Lower lobe of right lung (tissue), 2 donors: ENCODE measurements around the gene IL1RAP. TPM values are rescaled to one million over a fixed set of nuclear protein-coding genes. Genes with fewer than 3 reads are reported as not detected.

ENCODE experiments used
- ATAC-seq, 2 donors: fragments of 200-7000 bp; cut with Tn5 transposase; one replicate each; pipeline ENCODE4 v1.9.1; 2020 to 2022; ENCODE audit warnings: mild to moderate bottlenecking in 2 of 2, moderate library complexity in 2 of 2
- DNase-seq: peaks from one replicate; pipeline ENCODE4 v3.0.0-alpha.2; 2020
- H3K27ac ChIP-seq: fragments of 200-600 bp; one replicate; pipeline ENCODE4 v1.8.0; 2022
- H3K27me3 ChIP-seq: fragments of 200-600 bp; one replicate; pipeline ENCODE4 v1.8.0; 2022; ENCODE audit warnings: low read depth
- H3K36me3 ChIP-seq: fragments of 200-600 bp; one replicate; pipeline ENCODE4 v1.8.0; 2022; ENCODE audit warnings: mild to moderate bottlenecking
- H3K4me1 ChIP-seq: fragments of 200-600 bp; one replicate; pipeline ENCODE4 v1.8.0; 2022
- H3K4me3 ChIP-seq: fragments of 200-600 bp; one replicate; pipeline ENCODE4 v1.8.0; 2022; ENCODE audit warnings: mild to moderate bottlenecking
- H3K9me3 ChIP-seq: fragments of 200-600 bp; one replicate; pipeline ENCODE4 v1.8.0; 2022
- CTCF ChIP-seq: fragments of 200-600 bp; IDR thresholded peaks from one replicate; pipeline ENCODE4 v1.8.0; 2022; ENCODE audit warnings: antibody characterized with exemption, mild to moderate bottlenecking
- intact Hi-C: fragments of 100-400 bp; cut with DNase I; formaldehyde crosslinking; loops from one replicate; pipeline ENCODE4 v1.11.0; 2022
- total RNA-seq: library from RNA; stranded (reverse); fragmentation: NEBNext Ultra II Directional; extraction: Animal tissue kit (Norgen Biotek cat#: 25700); gene quantifications from one replicate; pipeline ENCODE4 v1.2.1, GENCODE V29; 2021
- donor health status: DM: no; HTN: yes; CAD: no; lungs with severe emphysema.

Gene IL1RAP
- total RNA-seq, 1 donor from 2014 or later: 26.8 TPM

- ATAC-seq: no peak
- no peak for TF ChIP-seq CTCF
- Histone ChIP-seq H3K4me1 (peaks cover 24% of the 10 kb centered on the region), H3K27ac (no peak overlapping the region), H3K4me3 (no peak overlapping the region), H3K36me3 (no peaks in the 10 kb centered on the region), H3K27me3 (no peaks in the 10 kb centered on the region), H3K9me3 (no peaks in the 10 kb centered on the region)
- DNase-seq: no peak
- intact Hi-C loops: no loop called here
Measured at GRCh38 chr3:190528706-190529105, 14.8 kb downstream of the IL1RAP start.

GRCh38 chr3:190531406-190531805 is 17.5 kb downstream of the IL1RAP start:
- Histone ChIP-seq H3K36me3 (no peaks in the 10 kb centered on the region), H3K9me3 (no peaks in the 10 kb centered on the region), H3K4me1 (peaks cover 40% of the 10 kb centered on the region), H3K27me3 (no peaks in the 10 kb centered on the region), H3K27ac (no peak overlapping the region), H3K4me3 (no peak overlapping the region)
- DNase-seq (no peak), ATAC-seq (no peak)
- no peak for TF ChIP-seq CTCF
- intact Hi-C loops: no loop called here

GRCh38 chr3:190532731-190533203 is 18.9 kb downstream of the IL1RAP start:
- no peak overlapping the region for H3K4me3 ChIP-seq
- intact Hi-C loops: no loop called here
- H3K27me3 ChIP-seq: no peaks in the 10 kb centered on the region
- peak; percentile 20 for DNase-seq
- H3K27ac ChIP-seq: peak overlapping the region; percentile 46
- H3K4me1 ChIP-seq: peaks cover 29% of the 10 kb centered on the region
- no peak for TF ChIP-seq CTCF
- H3K9me3 ChIP-seq: no peaks in the 10 kb centered on the region
- H3K36me3 ChIP-seq: no peaks in the 10 kb centered on the region
- ATAC-seq: peak in 1 of 2 donors; percentile 25

GRCh38 chr3:190533511-190534281 is 19.8 kb downstream of the IL1RAP start:
- Histone ChIP-seq H3K27ac (peak overlapping the region; percentile 46), H3K4me1 (peaks cover 29% of the 10 kb centered on the region), H3K36me3 (no peaks in the 10 kb centered on the region), H3K4me3 (no peak overlapping the region), H3K27me3 (no peaks in the 10 kb centered on the region), H3K9me3 (no peaks in the 10 kb centered on the region)
- ATAC-seq (peak; percentile 75 to 87), DNase-seq (peak; percentile 80)
- TF ChIP-seq CTCF: no peak
- intact Hi-C loops: no loop called here

- DNase-seq (no peak), ATAC-seq (no peak)
- H3K27me3 ChIP-seq: no peaks in the 10 kb centered on the region
- H3K4me1 ChIP-seq: peaks cover 29% of the 10 kb centered on the region
- H3K9me3 ChIP-seq: no peaks in the 10 kb centered on the region
- no peak overlapping the region for H3K27ac ChIP-seq
- no peak for TF ChIP-seq CTCF
- H3K4me3 ChIP-seq: no peak overlapping the region
- intact Hi-C loops: no loop called here
- H3K36me3 ChIP-seq: no peaks in the 10 kb centered on the region
Measured at GRCh38 chr3:190534386-190534785, 20.5 kb downstream of the IL1RAP start.
